Heart left ventricle (tissue), 16 donors: Measurements from ENCODE around the gene NOB1. TPM values are rescaled to one million over a fixed set of nuclear protein-coding genes. Genes with fewer than 3 reads are reported as not detected.

Source experiments
- ATAC-seq, 4 donors: fragments of 200-7000 bp; cut with Tn5 transposase; one replicate each; pipeline ENCODE4 v1.9.1; 2020 to 2022; ENCODE audit warnings: moderate library complexity in 4 of 4, mild to moderate bottlenecking in 3 of 4, moderate number of reproducible peaks in 1 of 4
- DNase-seq, 5 donors: peaks; one replicate each; pipeline ENCODE4 v3.0.0-alpha.2; 2020
- H3K27ac ChIP-seq, 12 donors: fragments of 200-600 bp; sonication (generic) in 4 of 12; one replicate each; pipeline versions ENCODE4 v1.5.0 to v1.8.0; 2016 to 2022; ENCODE audit warnings: mild to moderate bottlenecking in 2 of 12
- H3K27me3 ChIP-seq, 9 donors: fragments of 200-600 bp; sonication (generic) in 2 of 9; one replicate each; pipeline versions ENCODE4 v1.5.1 to v1.8.0; 2016 to 2022; ENCODE audit warnings: mild to moderate bottlenecking in 3 of 9
- H3K36me3 ChIP-seq, 9 donors: fragments of 200-600 bp; sonication (generic) in 2 of 9; one replicate each; pipeline versions ENCODE4 v1.5.0 to v1.8.0; 2018 to 2022; ENCODE audit warnings: mild to moderate bottlenecking in 2 of 9
- H3K4me1 ChIP-seq, 12 donors: fragments of 200-600 bp; sonication (generic) in 4 of 12; one replicate each; pipeline versions ENCODE4 v1.5.0 to v1.8.0; 2016 to 2022; ENCODE audit warnings: mild to moderate bottlenecking in 3 of 12
- H3K4me3 ChIP-seq, 12 donors: fragments of 200-600 bp; sonication (generic) in 4 of 12; one replicate each; pipeline versions ENCODE4 v1.5.0 to v1.8.0; 2017 to 2022; ENCODE audit warnings: mild to moderate bottlenecking in 9 of 12, moderate library complexity in 4 of 12
- H3K9me3 ChIP-seq, 12 donors: fragments of 200-600 bp; sonication (generic) in 4 of 12; one replicate each; pipeline versions ENCODE4 v1.5.0 to v1.8.0; 2016 to 2022; ENCODE audit warnings: mild to moderate bottlenecking in 1 of 12
- CTCF ChIP-seq, 12 donors: fragments of 200-600 bp; sonication (generic) in 4 of 12; IDR thresholded peaks; one replicate each; pipeline versions ENCODE4 v1.5.0 to v1.8.0; 2018 to 2022; ENCODE audit warnings: antibody characterized with exemption in 12 of 12, mild to moderate bottlenecking in 5 of 12
- POLR2A ChIP-seq, 2 donors: fragments of 450-650 bp; IDR thresholded peaks; one replicate each; pipeline ENCODE4 v1.6.1; 2017; ENCODE audit warnings: antibody characterized with exemption in 2 of 2, mild to moderate bottlenecking in 2 of 2, moderate library complexity in 2 of 2
- WGBS, 4 donors: extraction: QIAGEN DNeasy Blood & Tissue Kit in 2 of 4; methylation state at CpG; one replicate each; pipeline versions ENCODE4 v1.1.5 to v1.1.7; 2013 to 2018; 5-methylcytosine and 5-hydroxymethylcytosine counted together
- intact Hi-C, 10 donors: fragments of 100-400 bp; cut with DNase I; formaldehyde crosslinking; loops; one replicate each; pipeline versions ENCODE4 v1.11.1 to v1.14.2; 2022
- polyA plus RNA-seq, 2 donors: library from polyadenylated mRNA; stranded (reverse); fragments of 200-250 nt; gene quantifications; one replicate each; pipeline ENCODE4 v1.2.3, GENCODE V29; 2013
- total RNA-seq, 9 donors: library from RNA; depleted of rRNA in 2 of 9; stranded (reverse); fragments of >200 nt in 2 of 9; fragmentation: NEBNext Ultra II Directional in 3 of 9; extraction: Animal tissue kit (Norgen Biotek cat#: 25700) in 3 of 9; gene quantifications; one replicate each; pipeline versions ENCODE4 v1.1.0 to v1.2.4, GENCODE V29; 2016 to 2023
- donor health status: ischemic (EF 13 %, LVEDD 7.1; RV severe dilation, severe dysfunction).
- donor health status: healthy with polysubstance abuse.
- donor health status: DM: no; HTN: yes; CAD: no.
- donor health status: DM: no; HTN: no; CAD: no.
- donor health status: ischemic (EF 25% LVEDD 6.9; RV normal size, moderate dysfunction).
- donor health status: ischemic (EF 25% LVEDD 5.7; RV mildly dilated, moderate dysfunction).
- donor health status: healthy.
- donor health status: DM: yes; HTN: yes; CAD: no.
- donor health status: ischemic (EF 35%, LVEDD 5.7; RV mildly dilated, moderate dysfunction).
- donor health status: nonischemic (EF 11% LVEDD 7.7; RV severe dilation, severe dysfunction).
- donor health status: DM: yes; HTN: yes; CAD: no.
- donor health status: PGD.
- donor health status: ischemic (EF 29% LVEDD 5.4; RV normal size, mild dysfunction).
- donor health status: nonischemic (EF 23%, LVEDD 6.1; RV moderate dilation, normal function).

The NOB1 gene
- total and polyA plus RNA-seq, 11 donors = 7.8 to 26.2 (median 16.8) TPM

- WGBS, 4 donors = 86 to 96% (median 92%) methylated on average over 2 of the region's 2 CpGs
- no peaks in the 10 kb centered on the region for H3K9me3 ChIP-seq
- peaks cover 0 to 67% (median 34%) of the 10 kb centered on the region in 9 donors for H3K36me3 ChIP-seq
- no peak overlapping the region for H3K27ac ChIP-seq
- H3K4me3 ChIP-seq = no peak overlapping the region
- H3K4me1 ChIP-seq = peaks cover 0 to 9% (median 0%) of the 10 kb centered on the region in 12 donors
- no peak for ATAC-seq
- intact Hi-C loops = loop anchor here in 2 of 10 donors (5.0 to 10.0 kb wide), 2 partner anchors 45 to 312 kb away; partner anchors contain the start of gene NOB1 (in 1 of the 2)
- no peak for TF ChIP-seq POLR2A (IDR thresholded peaks at IDR 0.05)
- no peak for TF ChIP-seq CTCF (IDR thresholded peaks at IDR 0.05)
- no peaks in the 10 kb centered on the region for H3K27me3 ChIP-seq
- DNase-seq = no peak
Measured at GRCh38 chr16:69706975-69707340, 47.8 kb downstream of the NOB1 start.

- H3K4me1 ChIP-seq = peaks cover 0 to 9% (median 0%) of the 10 kb centered on the region in 12 donors
- no peak overlapping the region for H3K4me3 ChIP-seq
- peak in 1 of 4 donors; percentile 33 for ATAC-seq
- no peaks in the 10 kb centered on the region for H3K27me3 ChIP-seq
- DNase-seq = no peak
- peaks cover 0 to 65% (median 34%) of the 10 kb centered on the region in 9 donors for H3K36me3 ChIP-seq
- H3K9me3 ChIP-seq = no peaks in the 10 kb centered on the region
- 79 to 88% (median 85%) methylated on average over 1 of the region's 1 CpG for WGBS, 4 donors
- intact Hi-C loops = loop anchor here in 2 of 10 donors (5.0 to 10.0 kb wide), 2 partner anchors 46 to 312 kb away; partner anchors contain the start of gene NOB1 (in 1 of the 2)
- H3K27ac ChIP-seq = peak overlapping the region in 1 of 12 donors; percentile 11
- TF ChIP-seq CTCF (IDR thresholded peaks at IDR 0.05) (no peak), POLR2A (IDR thresholded peaks at IDR 0.05) (no peak)
Measured at GRCh38 chr16:69706256-69706974, 48.3 kb downstream of the NOB1 start.

- no peaks in the 10 kb centered on the region for H3K27me3 ChIP-seq
- intact Hi-C loops = loop anchor here in 1 of 10 donors (10.0 kb wide), 1 partner anchor 309 kb away; no protein-coding TSS in a partner anchor
- H3K4me1 ChIP-seq = no peaks in the 10 kb centered on the region
- no peaks in the 10 kb centered on the region for H3K9me3 ChIP-seq
- TF ChIP-seq POLR2A (IDR thresholded peaks at IDR 0.05) = no peak
- TF ChIP-seq CTCF (IDR thresholded peaks at IDR 0.05) = no peak
- peaks cover 0 to 73% (median 28%) of the 10 kb centered on the region in 9 donors for H3K36me3 ChIP-seq
- DNase-seq (no peak), ATAC-seq (no peak)
- no peak overlapping the region for H3K27ac ChIP-seq
- no peak overlapping the region for H3K4me3 ChIP-seq
- 68 to 96% (median 87%) methylated on average over 2 of the region's 2 CpGs for WGBS, 4 donors
Measured at GRCh38 chr16:69703638-69704037, 51.1 kb downstream of the NOB1 start.

GRCh38 chr16:69701866-69702265, 52.9 kb downstream of the NOB1 start:
- ATAC-seq = no peak
- peaks cover 0 to 80% (median 36%) of the 10 kb centered on the region in 9 donors for H3K36me3 ChIP-seq

More at GRCh38 chr16:69701866-69702265, 52.9 kb downstream of the NOB1 start:
- no peaks in the 10 kb centered on the region for H3K9me3 ChIP-seq
- H3K27me3 ChIP-seq = no peaks in the 10 kb centered on the region
- no peak for DNase-seq
- H3K4me3 ChIP-seq = no peak overlapping the region
- intact Hi-C loops = loop anchor here in 1 of 10 donors (10.0 kb wide), 1 partner anchor 307 kb away; no protein-coding TSS in a partner anchor
- H3K27ac ChIP-seq = no peak overlapping the region
- 88 to 95% (median 93%) methylated on average over 2 of the region's 2 CpGs for WGBS, 4 donors
- no peak for TF ChIP-seq CTCF (IDR thresholded peaks at IDR 0.05)
- TF ChIP-seq POLR2A (IDR thresholded peaks at IDR 0.05) = no peak
- no peaks in the 10 kb centered on the region for H3K4me1 ChIP-seq
